ENCODE measurements around the gene PIRT.

Gene PIRT

DNA sequence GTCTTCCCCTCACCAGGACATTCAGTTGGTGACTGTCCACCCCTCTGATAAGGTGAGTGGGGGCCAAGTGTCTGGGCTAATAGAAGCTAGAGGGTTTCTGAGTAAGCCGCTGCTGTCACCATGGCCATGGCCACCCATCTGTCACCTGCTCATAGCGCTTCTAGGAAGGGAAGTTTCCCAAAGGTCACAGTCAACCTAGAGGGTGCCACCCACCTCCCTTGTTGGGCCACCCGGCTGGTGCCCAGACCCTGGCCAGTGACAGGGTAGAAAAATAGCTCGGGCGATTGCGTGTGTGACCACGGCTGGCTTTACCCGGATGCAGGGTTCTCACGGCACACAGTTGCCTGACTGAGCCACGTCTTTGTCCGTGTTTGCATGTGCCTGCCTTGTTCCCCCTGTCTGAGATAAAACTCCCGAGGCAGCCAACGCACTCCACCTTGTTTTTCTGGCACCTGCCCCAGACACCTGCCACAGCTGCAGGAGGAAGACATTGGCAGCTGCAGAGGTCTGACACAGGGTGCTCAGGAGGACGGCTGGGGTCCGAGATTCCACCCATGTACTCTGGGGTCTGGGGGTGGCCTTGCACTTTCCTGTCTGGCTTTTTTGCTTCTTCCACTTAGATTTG is 809 bp downstream of the PIRT start:
- TF ChIP-seq, protein P1, sequence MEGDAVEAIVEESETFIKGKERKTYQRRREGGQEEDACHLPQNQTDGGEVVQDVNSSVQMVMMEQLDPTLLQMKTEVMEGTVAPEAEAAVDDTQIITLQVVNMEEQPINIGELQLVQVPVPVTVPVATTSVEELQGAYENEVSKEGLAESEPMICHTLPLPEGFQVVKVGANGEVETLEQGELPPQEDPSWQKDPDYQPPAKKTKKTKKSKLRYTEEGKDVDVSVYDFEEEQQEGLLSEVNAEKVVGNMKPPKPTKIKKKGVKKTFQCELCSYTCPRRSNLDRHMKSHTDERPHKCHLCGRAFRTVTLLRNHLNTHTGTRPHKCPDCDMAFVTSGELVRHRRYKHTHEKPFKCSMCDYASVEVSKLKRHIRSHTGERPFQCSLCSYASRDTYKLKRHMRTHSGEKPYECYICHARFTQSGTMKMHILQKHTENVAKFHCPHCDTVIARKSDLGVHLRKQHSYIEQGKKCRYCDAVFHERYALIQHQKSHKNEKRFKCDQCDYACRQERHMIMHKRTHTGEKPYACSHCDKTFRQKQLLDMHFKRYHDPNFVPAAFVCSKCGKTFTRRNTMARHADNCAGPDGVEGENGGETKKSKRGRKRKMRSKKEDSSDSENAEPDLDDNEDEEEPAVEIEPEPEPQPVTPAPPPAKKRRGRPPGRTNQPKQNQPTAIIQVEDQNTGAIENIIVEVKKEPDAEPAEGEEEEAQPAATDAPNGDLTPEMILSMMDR (conservative IDR thresholded peaks at IDR 0.05), result no peak
- H3K27ac ChIP-seq, result no peak overlapping the region

DNA sequence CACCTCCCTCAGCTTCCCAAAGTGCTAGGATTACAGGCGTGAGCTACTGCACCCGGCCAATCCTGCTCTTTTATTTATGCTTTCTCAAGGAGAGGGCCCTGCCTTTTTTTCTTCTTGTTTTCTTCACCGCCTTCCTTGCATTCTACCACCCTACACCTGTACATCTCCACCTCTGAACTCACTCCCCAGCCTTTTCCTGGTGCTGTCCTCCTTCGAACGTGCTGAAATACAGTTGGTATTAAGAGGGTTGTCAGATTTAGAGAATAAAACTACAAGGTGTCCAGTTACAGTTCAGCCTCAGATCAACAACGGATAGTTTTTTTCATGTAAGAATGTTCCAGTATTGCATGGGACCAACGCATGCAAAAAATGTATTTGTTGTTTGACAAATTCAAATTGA is 1.7 kb downstream of the PIRT start:
- TF ChIP-seq, protein P1 (conservative IDR thresholded peaks at IDR 0.05), result no peak
- no peak overlapping the region for H3K27ac ChIP-seq

DNA sequence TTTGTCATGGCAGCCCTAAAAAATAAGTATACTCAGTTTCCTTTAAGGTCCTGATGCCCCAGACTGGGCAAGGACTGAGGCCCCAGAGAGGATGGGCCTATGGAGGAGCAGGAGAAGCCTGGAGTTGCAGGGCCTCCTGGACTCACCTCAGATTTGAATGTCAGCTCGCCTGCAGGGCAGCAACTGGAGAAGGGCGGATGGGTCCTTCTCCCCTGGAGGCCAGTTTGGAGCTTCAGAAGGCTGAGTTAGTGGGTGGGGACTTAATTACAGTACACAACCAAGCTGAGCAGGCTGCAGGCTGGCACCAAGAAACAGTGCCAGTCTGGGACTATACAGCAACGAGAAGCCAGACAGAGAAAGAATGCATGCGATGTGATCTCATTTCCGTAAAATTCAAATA is 6.2 kb downstream of the PIRT start:
- TF ChIP-seq, protein P1 (conservative IDR thresholded peaks at IDR 0.05), result no peak
- H3K27ac ChIP-seq, result no peak overlapping the region

DNA sequence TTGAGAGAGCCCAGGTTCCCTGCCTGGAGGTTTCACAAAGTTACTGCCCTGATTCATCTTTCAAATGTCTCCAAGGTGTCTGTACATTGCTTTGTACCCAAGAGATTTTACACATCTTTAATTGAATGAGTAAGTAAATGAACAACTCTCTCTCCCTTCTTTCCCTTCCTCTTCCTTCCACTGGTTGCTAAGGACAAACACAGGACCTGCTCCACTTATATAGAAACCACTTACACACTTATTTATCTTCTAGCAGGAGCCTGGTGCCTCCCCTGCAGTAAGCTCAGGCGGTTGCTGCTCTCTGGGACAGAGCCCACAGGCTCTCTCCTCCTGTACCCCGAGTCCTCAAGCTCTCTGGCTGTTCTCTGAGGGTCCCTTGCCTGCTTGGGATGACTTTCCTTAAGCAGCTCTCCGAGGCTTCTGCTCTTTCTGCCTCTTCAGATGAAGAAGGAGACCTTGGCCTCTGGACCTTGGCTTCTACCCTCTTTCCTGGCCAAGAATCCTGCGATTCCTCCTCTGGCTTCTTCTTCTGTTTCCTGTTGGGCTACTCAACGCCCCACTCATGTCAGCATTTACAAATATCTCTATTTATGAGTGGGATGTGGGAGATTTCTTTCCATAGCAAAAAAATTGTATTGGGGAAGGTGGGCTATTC is 9.9 kb downstream of the PIRT start:
- TF ChIP-seq, protein P1 (conservative IDR thresholded peaks at IDR 0.05), result no peak
- H3K27ac ChIP-seq, result no peak overlapping the region

DNA sequence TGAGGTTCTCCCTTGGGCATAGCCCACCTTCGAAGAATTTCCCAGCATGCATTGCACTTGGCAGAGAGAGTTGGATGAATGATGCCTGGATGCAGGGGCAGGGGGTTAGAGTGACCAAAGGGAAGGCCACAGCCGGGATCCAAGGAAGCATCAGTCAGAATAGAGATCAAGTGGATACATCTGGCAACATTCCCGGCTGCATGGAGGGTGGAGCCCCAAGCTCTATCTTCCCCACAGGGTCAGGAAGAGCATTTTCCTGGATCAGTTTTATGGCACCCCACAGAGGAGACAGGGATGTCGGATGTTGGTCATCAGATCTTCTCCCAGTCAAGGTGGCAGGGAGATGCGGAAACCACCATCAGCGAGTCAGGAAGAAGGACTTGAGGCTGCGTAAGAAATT is 13.0 kb downstream of the PIRT start:
- no peak overlapping the region for H3K27ac ChIP-seq
- TF ChIP-seq, protein P1 (conservative IDR thresholded peaks at IDR 0.05), result no peak

DNA sequence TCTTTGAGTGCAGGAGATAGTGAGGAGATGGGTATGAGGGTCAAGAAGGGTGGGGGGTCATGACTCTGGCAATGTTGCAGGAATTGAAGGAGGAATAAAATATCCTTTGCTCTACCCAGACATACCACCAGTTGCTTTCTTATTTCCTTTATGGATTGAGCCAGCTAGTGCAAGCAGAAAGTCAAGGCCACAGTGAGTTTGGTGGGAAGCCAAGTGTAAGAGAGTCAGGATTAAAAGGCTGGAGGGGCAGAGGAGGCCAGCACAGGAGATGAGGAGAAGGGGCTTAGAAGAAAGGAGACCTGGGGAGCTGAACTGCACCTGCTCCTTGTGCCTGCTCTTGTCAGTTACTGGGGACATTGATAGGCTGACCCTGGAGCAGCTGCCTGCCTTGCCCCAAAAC is 16.1 kb downstream of the PIRT start:
- H3K27ac ChIP-seq, result no peak overlapping the region
- TF ChIP-seq, protein P1 (conservative IDR thresholded peaks at IDR 0.05), result no peak

DNA sequence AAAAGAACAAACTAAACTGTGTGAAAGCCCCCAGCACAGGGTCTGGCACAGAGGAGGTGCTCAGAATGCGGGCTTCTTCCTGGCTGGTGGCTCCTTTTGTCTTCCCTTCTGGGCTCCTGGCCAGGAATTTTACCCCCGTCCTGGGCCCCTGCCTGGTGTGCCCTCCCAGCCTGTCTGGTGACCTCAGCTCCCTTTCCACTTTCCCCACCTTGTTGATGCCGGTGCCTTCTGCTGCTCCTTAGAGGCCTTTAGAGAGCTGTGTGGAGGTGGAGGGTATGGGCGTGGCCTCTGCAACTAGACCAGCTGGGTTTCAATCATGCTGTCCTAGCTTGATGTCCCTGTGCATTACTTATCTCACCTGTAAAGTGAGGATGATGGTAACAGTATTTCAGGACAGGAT is 16.8 kb downstream of the PIRT start:
- TF ChIP-seq, protein P1 (conservative IDR thresholded peaks at IDR 0.05), result no peak
- no peak overlapping the region for H3K27ac ChIP-seq

All from VCaP (cell line).